Activated T-cell treated with anti-CD3 and anti-CD28 coated beads for 24 hours (primary cell): ENCODE results near the gene TCERG1.

Source experiments
- DNase-seq: peaks from one replicate; pipeline ENCODE4 v3.0.0-alpha.2; 2020; ENCODE audit warnings: low read depth

The TCERG1 gene

DNA sequence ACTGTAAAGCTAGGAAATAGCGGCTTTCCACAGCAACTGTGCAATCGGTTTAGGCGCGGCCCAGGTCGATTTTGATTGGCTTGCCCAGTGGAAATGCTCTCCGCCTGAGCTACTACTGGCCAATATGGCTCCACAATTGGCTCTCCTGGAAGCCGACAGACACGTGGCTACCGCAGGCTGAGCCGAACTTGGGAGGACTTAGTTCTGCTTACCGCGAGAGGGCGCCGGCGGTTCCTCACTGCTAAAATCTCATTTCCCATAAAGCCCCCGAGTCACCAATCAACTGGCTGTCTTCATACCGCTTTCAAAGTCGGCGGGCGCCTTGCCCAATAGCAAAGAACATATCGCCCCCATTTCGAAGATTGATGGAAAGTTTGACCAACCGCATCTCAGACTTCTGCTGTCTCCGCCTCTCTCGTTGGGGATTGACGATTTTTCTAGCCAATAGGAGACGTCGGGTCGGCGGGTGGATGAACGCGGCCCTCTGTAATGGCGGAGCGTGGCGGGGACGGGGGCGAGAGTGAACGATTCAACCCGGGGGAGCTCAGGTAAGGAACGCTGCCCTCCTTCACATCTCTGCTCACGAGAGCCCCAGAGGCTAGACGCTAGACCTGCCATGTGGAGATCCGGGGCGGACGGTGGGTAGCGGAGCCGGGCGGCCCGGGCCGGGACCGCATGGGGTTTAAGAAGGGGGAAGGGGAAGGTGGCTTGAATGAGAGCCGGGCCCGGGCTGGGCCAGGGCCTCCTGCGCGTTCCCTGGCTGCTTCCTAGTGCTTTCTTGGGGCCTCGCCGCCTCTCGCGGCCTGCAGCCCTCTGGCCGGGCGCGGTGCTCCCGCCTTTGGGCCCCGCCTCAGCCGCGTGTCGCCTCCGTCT, at the start of gene TCERG1:
TSS of gene TCERG1 (plus strand) at position 473 of the 873 bp plus-strand sequence. CDS start at position 490, 17 bp downstream.
- DNase-seq = peak; percentile 96

DNA sequence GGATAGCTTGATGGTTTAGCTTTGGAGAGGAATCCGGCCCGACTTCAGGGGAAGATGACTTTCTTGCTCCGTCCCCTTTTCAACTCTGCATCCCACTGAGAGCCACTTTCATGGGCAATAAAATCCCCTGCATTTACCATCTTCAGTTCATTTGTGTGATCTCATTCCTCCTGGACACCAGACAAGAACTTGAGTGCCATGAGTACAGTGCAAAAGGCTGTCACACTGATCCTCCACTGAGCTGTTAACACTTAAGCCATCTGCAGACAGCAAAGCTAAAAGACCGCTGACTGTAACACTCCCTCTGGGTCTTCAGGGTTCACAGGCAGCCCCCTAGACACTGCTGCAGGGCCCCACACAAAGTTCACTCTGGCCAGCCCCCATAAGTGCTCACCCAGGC, 48.3 kb upstream of the TCERG1 start:
- no peak for DNase-seq

DNA sequence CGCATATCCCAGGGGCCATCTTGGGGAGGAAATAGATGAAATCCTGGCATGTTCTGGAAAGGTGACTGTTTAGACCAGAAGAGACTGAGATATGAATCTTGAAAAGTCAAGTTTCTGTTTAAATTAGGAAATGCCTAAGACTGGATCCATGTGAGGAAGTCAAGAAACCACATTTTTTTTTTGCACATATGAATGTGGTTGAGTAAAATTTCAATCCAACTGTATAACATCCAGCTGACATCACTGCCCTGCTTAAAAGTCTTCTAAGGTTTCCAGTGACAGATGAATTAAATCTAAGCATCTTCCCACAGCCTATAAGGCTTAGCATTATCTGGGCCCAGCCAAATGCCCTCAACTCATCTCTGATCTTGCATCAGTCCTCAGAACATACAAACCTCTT, 47.7 kb upstream of the TCERG1 start:
- DNase-seq = no peak

GRCh38 chr5:146400201-146400600, 46.9 kb upstream of the TCERG1 start:
- no peak for DNase-seq

GRCh38 chr5:146401021-146401420, 46.1 kb upstream of the TCERG1 start:
- no peak for DNase-seq

DNA sequence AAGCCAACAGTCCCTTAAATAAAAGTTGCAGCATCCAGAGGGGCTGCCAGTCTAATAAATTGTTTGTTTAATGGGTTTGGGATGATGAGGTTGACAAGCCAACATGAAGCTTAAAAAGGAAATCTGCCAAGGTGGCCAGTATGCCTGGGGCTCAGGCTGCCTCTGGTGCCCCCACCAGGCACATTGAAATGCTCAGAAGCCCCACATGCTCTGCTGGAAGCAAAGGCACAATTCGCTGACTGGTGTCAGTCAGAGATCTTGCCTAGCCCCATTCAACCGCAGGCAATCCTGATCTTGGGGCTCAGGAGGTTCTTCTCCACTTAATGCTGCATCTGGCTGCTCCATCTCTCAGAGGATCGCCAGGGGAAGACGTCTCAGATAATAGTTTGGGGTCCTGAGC, 44.2 kb upstream of the TCERG1 start:
- no peak for DNase-seq

DNA sequence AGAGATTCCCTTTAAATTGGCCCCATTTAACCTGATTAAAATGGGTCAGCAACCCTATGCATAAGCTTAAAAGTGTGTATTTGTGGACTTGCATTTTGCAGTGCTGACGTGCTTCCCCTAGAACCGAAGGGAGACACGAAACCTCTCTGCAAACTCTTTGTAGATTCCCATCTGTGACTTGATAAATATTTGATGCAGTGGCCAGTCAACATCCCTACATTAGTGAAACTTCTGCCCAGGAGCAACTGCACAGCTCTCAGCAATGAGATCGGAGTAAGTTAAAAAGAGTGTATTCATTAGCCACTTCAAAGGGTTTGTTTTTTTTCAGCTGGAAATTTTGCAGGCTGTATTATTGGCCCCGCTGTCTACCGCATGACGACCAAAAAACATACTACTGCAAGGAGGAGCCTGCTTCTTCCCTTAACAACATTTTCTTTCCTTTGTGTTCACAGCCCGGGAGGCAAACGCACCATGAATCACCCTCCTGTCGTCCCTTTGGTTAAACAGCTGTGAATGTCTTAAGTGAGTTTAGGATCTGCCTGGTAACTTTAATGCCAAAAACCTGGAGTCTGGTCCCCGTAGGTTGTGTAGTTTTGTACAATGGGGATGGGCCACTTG, 38.0 kb upstream of the TCERG1 start:
- no peak for DNase-seq

GRCh38 chr5:146410272-146410671, 36.9 kb upstream of the TCERG1 start:
- DNase-seq = no peak

DNA sequence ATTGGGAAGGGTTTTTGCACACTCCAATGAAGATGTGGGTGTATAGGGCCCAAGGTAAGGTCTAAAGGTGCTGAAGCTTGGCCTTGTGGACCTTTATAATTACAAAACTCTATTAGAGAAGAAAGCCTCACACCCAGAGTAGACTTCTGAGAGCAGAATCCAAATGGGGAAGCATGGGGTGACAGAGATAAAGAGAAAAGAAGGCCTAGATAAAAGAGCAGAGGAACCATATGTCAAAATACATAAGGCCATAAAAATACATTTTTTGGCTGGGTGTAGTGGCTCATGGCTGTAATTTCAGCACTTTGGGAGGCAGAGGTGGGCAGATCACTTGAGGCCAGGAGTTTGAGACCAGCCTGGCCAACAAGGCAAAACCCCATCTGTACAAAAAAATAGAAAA, 27.4 kb upstream of the TCERG1 start:
- DNase-seq = no peak

- no peak for DNase-seq
These were observed 22.1 kb upstream of the TCERG1 start for GRCh38 chr5:146425023-146425422.

- no peak for DNase-seq
These were observed 20.8 kb upstream of the TCERG1 start for GRCh38 chr5:146426305-146426704.

GRCh38 chr5:146426853-146427618, 20.1 kb upstream of the TCERG1 start:
- DNase-seq = no peak

DNA sequence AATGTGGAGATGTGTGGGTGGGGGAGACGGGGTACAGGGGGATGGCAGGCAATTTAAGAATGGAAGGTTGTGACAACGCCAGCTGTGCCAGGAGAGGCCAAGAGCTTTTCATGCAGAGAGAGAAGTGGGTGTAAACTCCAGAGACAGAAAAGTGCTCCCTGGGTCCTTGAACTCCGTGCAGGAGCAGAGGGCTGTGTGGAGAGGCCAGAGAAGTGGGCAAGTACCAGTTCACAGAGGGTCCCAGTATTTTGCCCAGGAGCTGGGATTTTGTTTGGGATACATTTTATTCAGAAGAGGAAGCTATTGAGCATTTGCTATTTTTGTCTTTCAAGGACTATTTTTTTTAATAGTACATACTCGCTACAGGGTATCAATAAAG, 19.5 kb upstream of the TCERG1 start:
- DNase-seq = no peak

- no peak for DNase-seq
These were observed 18.5 kb upstream of the TCERG1 start for GRCh38 chr5:146428658-146429057.

GRCh38 chr5:146440353-146440752, 6.8 kb upstream of the TCERG1 start:
- no peak for DNase-seq

GRCh38 chr5:146440870-146441495, 6.2 kb upstream of the TCERG1 start:
- DNase-seq = no peak

GRCh38 chr5:146441896-146442295, 5.2 kb upstream of the TCERG1 start:
- no peak for DNase-seq

DNA sequence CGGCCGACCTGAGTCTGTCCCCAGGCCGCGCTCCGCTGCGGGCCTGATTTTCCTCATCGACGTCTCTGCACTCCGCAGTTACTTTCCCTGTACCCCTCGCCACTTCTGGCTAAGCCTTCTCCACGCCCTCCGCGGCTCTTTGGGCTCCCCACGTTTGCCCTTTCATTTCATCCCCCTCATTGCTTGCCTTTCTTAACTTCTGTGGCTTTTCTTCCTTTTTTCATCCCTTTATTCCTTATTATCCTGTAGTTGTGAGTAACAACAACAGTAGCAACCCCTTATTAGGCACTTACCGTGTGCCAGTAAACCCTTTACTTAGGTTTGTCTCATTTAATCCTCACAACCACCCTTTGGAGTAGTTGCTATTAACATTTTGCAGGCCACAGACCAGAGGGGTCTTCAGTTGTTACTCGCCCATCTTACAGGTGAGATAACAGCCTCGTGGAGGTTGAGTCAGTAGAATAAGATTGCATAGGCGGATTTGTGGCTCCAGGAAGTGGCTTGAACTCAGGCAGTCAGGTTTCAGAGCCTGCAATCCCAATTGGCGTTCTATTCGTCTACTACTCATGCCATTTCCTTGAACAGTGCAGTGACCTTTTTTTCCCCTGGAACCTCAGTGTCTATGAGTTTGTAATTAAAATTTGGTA, 724 bp downstream of the TCERG1 start:
- peak; percentile 16 for DNase-seq

DNA sequence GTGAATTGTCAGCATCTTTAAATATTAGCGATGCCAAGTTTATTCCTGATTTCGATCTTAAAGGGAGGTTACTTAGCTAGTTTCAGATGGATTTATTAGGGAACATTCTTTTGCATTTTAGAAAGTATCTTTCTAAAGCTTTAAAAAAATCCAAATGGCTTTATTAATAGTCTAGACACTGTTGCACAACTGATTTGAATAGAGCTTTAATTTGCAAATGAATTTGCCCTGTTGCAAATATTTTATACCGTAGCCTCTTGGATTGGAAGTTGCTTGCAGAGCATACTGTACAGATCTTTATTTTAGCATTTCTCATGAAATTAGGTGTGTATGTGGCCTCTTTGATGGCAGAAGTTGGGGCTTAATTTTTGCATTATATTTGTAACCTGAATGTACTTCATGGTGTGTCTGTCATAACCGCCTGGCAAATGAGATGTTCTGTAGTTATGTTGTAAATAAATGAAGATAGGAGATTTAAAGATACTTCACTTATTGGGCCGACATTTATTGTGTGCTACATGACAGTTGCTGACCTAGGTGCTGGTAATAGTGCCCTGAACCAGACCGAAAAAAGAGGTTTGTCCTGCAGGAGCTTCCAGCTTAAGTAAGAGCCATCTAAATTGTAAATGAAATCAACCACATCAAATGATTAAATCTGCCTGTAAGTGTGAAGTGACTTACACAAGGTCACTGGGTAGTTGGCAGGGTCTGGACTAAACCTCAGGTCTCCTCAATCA, 1.8 kb downstream of the TCERG1 start:
- no peak for DNase-seq

DNA sequence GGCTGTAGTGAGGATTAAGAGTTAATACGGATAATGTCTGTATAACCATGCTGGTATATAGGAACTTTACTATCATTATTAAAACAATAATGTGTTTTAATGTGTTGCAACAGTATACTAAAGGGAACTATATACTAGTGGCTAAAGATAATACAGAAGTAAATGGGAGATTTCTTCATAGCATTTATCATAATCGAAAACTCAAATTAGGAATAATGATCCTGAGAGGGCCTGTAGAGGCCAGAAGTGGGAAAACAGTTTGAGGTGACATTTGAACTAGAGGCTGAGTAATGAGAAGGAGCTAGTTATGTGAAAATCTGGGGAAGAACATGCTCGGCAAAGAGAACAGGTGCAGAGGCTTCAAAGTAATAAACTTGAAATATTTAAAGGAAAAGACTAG, 2.9 kb downstream of the TCERG1 start:
- no peak for DNase-seq

DNA sequence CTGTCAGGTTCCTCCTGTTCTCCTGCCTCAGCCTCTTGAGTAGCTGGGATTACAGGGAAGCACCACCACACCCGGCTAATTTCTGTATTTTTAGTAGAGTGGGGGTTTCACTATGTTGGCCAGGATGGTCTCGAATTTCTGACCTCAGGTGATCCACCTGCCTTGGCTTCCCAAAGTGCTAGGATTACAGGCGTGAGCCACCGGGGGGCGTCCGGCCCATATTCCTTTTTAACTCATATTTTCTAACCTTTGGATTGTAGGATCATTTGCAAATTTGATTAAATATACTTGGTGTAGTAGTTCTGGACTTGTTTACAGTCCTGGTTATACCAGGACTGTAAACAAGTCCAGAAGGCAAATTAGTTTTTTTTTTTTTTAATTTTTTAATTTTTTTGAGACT, 4.3 kb downstream of the TCERG1 start:
- no peak for DNase-seq
